ENCODE results near the gene SORBS1.

The SORBS1 gene

DNA sequence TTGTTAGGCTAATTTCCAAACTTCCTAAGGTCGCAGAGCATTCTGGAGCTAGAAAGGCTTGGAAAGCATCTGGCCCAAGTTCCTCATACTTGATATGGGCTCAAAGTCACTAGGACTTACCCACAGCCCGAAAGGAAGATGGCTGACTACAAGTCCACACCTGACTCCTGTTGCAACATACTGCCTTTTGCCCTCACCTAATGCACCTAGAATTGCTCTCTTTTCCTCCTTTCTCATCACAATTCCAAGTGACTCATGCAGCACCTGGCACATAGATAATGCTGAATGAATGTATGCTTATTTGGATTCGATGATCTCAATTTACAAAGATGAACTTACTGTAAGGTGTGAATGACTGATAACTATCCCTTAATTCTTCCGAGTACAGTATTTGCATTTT, 131.5 kb downstream of the SORBS1 start:
- no peak for DNase-seq

DNA sequence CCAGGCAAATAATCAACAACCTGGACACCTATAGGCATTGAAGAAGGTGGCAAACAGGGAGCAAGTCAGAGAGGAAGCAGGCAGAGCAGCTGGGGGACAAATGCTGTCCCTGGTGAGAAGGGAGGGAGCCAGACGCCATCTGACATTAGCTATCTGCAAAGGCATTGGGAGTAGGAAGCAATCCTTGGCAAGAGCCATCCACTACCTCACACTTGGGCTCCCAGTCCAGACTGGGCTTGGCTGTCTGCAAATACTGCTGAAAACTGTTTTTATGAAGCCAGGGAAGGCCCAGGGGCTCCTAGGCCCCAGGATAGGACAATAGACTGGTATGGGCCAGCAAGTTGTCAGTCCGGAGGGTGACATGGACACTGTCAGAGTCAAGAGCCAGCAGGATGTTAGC, 132.5 kb downstream of the SORBS1 start:
- no peak for DNase-seq

DNA sequence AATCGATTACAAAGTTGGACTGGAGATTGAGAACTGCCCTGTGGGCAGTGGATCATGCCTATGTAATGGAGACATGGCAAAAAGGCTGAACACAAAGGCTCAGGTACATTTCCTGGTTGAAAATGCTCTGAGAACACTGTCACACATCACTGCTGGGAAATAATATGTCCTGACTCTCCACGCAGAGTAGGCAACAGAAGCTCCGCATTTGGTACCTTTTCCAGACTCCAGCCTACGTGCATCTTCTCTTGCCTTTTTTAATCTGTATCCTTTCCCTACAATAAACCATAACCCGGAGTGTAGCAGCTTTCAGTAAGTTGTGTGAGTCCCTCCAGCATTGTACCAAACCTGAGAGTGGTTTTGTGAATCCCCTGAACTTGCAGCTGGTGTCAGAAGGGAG, 134.7 kb downstream of the SORBS1 start:
- DNase-seq: no peak

- no peak for DNase-seq
Observed at GRCh38 chr10:95425592-95426465, 135.3 kb downstream of the SORBS1 start.

GRCh38 chr10:95423164-95424005, 137.8 kb downstream of the SORBS1 start:
- no peak for DNase-seq

GRCh38 chr10:95422233-95422632, 138.9 kb downstream of the SORBS1 start:
- no peak for DNase-seq

DNA sequence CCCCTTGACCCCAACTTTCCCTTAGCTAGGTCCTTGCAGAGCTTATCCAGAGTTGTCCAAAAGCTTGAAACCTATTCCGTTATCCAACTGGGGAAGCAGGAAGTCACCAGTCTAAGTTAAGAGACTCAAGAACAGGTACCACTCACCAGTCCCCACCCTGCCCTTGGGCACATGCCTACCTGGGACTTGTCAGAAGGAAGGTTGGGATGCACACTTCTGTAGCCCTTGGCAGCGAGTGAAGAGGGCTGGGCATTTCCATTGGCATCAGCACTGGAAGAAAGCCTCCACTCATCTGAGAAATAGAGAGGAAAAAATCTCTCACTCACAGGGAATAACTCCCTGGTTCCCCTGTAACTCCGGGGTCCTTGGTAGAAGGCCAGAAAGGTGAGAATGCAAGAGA, 139.4 kb downstream of the SORBS1 start:
- no peak for DNase-seq

- no peak for DNase-seq
Observed at GRCh38 chr10:95419399-95419798, 141.8 kb downstream of the SORBS1 start.

GRCh38 chr10:95416973-95417372, 144.2 kb downstream of the SORBS1 start:
- DNase-seq: no peak

GRCh38 chr10:95416270-95416669, 144.9 kb downstream of the SORBS1 start:
- no peak for DNase-seq

DNA sequence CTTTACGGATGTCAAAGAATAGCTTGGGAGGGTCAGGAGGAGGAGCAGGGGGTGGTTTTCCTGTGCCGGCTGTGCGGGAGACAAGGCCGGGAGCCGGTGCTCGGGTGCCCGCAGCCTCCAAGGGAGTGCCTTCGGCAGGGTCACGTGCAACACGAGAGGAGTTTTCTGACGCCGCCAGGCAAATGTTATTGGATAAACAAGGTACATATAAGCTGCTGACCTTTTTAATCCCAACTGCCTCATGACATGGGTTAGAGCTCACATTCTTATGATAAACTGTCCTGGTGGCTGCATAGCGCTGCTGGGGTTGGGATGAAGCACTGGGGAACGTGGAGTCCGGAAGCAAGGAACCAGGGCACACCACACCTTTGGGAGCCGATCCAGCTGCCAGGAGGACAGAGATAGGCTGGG, 145.5 kb downstream of the SORBS1 start:
- DNase-seq: no peak

DNA sequence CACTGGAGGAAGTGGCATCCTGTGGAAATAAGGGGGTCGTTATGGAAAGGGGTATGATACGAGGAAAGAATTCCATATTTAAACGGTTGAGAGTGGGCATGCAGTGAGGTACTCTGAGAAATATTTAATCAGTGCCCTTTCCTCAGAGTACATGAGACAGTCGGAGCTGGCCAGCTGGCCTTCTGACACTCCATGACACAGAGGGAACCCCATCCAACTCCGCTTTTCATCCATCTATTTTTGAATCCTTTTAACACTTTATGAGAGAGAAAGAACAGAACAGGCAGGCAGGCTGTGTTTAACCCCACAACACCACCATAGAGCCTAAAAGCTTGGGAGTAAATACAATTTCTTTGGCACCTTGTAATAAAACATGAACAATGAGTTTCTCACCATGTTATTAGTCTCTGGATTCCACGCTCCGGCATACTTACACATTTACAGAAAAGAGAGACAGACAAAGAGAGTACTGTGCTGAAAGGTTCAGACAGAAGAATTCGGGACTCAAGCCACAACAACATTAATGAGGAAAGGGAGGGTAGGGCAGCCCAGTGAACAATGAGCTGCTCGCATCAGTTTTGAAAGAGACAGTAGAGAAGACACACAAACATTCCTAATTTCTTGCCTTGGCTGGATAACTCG, 146.2 kb downstream of the SORBS1 start:
- no peak for DNase-seq

DNA sequence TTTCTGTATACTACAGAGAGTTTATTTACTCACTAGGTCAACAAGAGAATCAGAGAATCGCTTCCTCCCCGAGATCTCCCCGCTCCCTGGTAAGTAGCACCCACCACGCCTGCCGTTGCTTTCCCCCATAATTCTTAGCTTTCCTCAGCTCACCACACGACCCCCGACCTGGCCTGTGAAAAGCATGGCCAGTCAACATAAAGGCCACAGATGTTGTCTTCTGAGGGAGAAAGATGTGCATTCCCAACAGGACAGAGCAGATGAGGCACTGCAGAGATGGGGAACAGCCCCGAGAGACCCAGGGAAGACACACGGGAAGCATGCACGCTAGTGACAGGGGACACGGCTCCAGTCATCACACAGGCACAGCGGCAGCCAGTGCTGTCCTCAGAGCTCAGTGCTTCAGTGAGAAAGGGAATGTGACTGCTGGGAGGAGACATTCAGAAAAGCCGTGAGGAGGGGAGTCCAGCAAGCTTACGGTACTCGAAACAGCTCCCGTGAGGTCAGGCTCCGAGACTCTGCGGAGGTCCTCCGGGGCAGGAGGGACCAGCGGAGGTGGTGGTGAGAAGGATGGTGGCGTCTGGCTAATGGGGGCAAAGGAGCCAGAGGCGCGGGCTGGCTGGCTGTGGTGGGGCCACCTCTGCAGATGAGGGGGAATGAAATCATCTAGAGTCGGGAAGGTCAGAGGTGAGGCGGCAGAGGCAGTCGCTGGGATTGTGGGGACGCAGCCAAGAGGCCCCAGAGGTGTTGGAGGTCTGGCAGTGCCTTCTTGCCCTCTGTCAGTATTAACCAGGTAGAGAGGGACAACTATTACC, 146.9 kb downstream of the SORBS1 start:
- no peak for DNase-seq

DNA sequence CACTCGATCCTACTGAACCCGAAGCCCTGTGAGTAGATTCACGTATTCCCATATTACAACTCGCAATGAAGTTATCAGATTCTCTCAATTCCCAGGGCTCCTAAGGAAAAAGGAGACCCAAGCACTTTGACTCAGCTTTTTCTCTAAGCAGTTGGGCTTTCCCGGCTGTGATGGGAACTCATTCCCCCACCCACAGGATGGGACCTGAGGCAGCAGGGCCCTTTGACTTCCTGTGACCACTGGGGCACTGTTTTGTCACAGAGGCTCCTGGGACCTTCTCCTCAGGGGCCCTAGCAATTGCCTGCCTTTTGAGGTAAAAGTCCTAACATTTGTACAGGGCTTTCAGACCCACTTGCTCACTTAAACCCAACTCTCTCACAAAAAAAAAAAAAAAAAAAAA, 147.6 kb downstream of the SORBS1 start:
- DNase-seq: no peak

DNA sequence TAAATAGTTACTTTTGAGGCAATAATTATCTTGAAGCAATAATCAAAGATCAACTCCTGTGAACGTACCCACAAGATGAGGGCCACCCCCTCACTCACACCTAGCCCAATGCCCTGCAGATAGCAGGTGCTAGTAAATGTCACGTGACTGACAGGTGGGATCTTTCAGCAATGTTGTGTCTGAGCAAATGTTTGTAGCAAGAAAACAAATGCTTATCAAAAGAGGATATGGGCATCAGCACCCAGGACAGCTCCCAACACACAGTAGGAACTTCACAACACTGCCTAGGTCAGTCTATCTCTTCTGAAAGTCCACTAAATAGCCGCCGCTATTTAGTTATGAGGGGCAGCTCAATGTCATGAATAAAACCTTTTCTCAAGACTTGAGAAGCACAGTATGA, 149.5 kb downstream of the SORBS1 start:
- DNase-seq: no peak

GRCh38 chr10:95408983-95409873, 151.9 kb downstream of the SORBS1 start:
- no peak for DNase-seq

DNA sequence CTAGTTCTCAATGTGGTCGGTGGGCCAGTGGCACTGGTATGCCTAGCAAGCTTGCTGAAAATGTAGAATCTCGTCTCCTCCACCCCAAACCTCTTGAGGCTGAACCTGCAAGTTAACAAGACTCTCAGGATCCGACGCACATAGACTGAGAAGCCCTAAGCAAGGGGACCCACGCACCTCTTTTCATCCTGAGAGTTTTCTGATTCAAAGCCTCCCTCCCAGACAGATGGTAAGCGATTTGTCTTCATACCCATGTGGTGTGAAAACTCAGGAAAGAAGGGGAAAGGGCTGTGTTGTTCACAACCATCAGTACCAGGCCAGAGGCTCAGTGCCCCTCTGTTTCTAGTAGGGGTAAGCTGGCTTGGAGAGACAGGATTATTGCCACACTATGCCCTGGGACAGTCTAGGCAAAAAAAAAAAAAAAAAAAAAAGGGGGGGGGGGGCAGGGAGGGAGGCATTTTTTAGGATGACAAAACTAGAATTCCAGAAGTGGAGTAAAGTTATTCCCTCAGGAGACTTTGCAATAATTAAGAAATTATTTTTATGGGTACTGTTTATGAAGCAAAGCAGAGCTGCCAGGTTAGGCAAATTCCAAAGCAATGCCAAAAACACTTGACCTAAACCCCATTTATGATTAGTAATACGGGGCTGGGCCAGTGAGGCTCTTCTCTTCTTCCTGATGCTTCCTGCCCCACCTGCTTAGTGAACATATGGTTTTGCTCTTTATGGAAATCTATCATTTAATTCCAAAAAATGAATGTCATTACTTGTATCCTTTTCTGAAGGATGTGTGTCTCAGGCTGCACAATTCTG, 152.8 kb downstream of the SORBS1 start:
- DNase-seq: no peak

GRCh38 chr10:95407546-95407945, 153.6 kb downstream of the SORBS1 start:
- DNase-seq: no peak

GRCh38 chr10:95406651-95407280, 154.4 kb downstream of the SORBS1 start:
- DNase-seq: no peak

DNA sequence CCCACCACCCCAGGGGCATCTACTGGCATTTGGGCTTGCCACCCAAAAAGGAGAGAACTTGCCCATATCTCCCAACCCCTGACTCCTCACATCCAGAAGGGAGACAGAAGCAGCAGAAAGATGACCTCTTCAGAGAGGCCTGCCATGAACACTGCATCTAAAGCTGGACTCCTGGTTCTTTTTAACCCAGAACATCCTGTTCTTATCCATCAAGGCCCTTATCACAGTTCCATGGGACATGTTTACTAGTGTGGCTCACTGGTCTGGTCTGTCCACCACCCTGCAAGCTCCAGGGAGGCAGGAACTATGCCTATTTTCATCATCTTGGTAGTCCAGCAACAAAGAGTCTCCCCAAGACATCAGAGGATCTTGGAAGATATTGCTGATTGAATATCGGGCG, 155.5 kb downstream of the SORBS1 start:
- no peak for DNase-seq
